Parathyroid adenoma (tissue), 2 donors: ENCODE data around the gene NR2C2.

Experiments used
- H2AFZ ChIP-seq: fragments of 300-600 bp; sonication (generic); one replicate; pipeline ENCODE4 v1.7.0; 2017; ENCODE audit warnings: antibody characterized with exemption, mild to moderate bottlenecking
- H3K27ac ChIP-seq: fragments of 300-600 bp; sonication (generic); one replicate; pipeline ENCODE4 v1.7.0; 2017
- H3K27me3 ChIP-seq: fragments of 300-600 bp; sonication (generic); one replicate; pipeline ENCODE4 v1.7.0; 2017; ENCODE audit warnings: low read length; ENCODE audit not compliant: control insufficient read depth, insufficient read depth
- H3K36me3 ChIP-seq: fragments of 300-600 bp; sonication (generic); one replicate; pipeline ENCODE4 v1.7.0; 2017; ENCODE audit warnings: low read length; ENCODE audit not compliant: control insufficient read depth, insufficient read depth
- H3K4me1 ChIP-seq: fragments of 300-600 bp; sonication (generic); one replicate; pipeline ENCODE4 v1.7.0; 2017; ENCODE audit warnings: control low read depth
- H3K4me2 ChIP-seq: fragments of 300-600 bp; sonication (generic); one replicate; pipeline ENCODE4 v1.7.0; 2017; ENCODE audit warnings: low read length
- H3K4me3 ChIP-seq: fragments of 300-600 bp; sonication (generic); one replicate; pipeline ENCODE4 v1.7.0; 2017; ENCODE audit warnings: low read depth, low read length
- H3K79me2 ChIP-seq: fragments of 300-600 bp; sonication (generic); one replicate; pipeline ENCODE4 v1.7.0; 2017; ENCODE audit warnings: control low read depth
- H3K9ac ChIP-seq: fragments of 300-600 bp; sonication (generic); one replicate; pipeline ENCODE4 v1.7.0; 2017; ENCODE audit warnings: mild to moderate bottlenecking
- H3K9me3 ChIP-seq: fragments of 300-600 bp; sonication (generic); one replicate; pipeline ENCODE4 v1.7.0; 2017; ENCODE audit warnings: low read length; ENCODE audit not compliant: control insufficient read depth
- CTCF ChIP-seq: fragments of 300-600 bp; sonication (generic); IDR thresholded peaks from one replicate; pipeline ENCODE4 v1.7.0; 2017; ENCODE audit warnings: antibody characterized with exemption, mild to moderate bottlenecking
- donor health status: primary hyperparathyroidism.

The NR2C2 gene

GRCh38 chr3:14921811-14922705 lies 25.3 kb upstream of the NR2C2 start:
- Histone ChIP-seq H2AFZ (no peak overlapping the region), H3K9me3 (no peaks in the 10 kb centered on the region), H3K4me3 (no peak overlapping the region), H3K9ac (no peak overlapping the region), H3K79me2 (no peaks in the 10 kb centered on the region), H3K36me3 (no peaks in the 10 kb centered on the region), H3K4me1 (peaks cover 17% of the 10 kb centered on the region), H3K4me2 (no peak overlapping the region), H3K27ac (no peak overlapping the region), H3K27me3 (no peaks in the 10 kb centered on the region)
- TF ChIP-seq CTCF = no peak

GRCh38 chr3:14922863-14923262 lies 24.5 kb upstream of the NR2C2 start:
- no peaks in the 10 kb centered on the region for H3K36me3 ChIP-seq

GRCh38 chr3:14923476-14923875 lies 23.9 kb upstream of the NR2C2 start:
- Histone ChIP-seq H3K36me3 (no peaks in the 10 kb centered on the region), H3K4me2 (no peak overlapping the region), H3K27ac (no peak overlapping the region), H3K4me3 (no peak overlapping the region), H3K9ac (no peak overlapping the region), H3K27me3 (no peaks in the 10 kb centered on the region), H3K4me1 (peaks cover 18% of the 10 kb centered on the region), H3K9me3 (no peaks in the 10 kb centered on the region), H2AFZ (no peak overlapping the region), H3K79me2 (no peaks in the 10 kb centered on the region)
- no peak for TF ChIP-seq CTCF

More at GRCh38 chr3:14922863-14923262, 24.5 kb upstream of the NR2C2 start:
- H3K4me2 ChIP-seq = no peak overlapping the region
- H3K9ac ChIP-seq = no peak overlapping the region
- no peak overlapping the region for H2AFZ ChIP-seq
- H3K9me3 ChIP-seq = no peaks in the 10 kb centered on the region
- H3K27ac ChIP-seq = no peak overlapping the region
- no peak for TF ChIP-seq CTCF
- H3K4me1 ChIP-seq = peaks cover 18% of the 10 kb centered on the region
- H3K27me3 ChIP-seq = no peaks in the 10 kb centered on the region
- H3K79me2 ChIP-seq = no peaks in the 10 kb centered on the region
- H3K4me3 ChIP-seq = no peak overlapping the region

- Histone ChIP-seq H3K9me3 (no peaks in the 10 kb centered on the region), H3K4me3 (no peak overlapping the region), H3K4me1 (peaks cover 18% of the 10 kb centered on the region), H3K36me3 (no peaks in the 10 kb centered on the region), H3K79me2 (no peaks in the 10 kb centered on the region), H3K4me2 (peak overlapping the region; percentile 46), H2AFZ (peak overlapping the region; percentile 71), H3K27me3 (no peaks in the 10 kb centered on the region), H3K9ac (no peak overlapping the region), H3K27ac (peak overlapping the region; percentile 72)
- TF ChIP-seq CTCF = peak; percentile 80
Measured at GRCh38 chr3:14925729-14926591, 21.4 kb upstream of the NR2C2 start.
